Activated CD4-positive, alpha-beta T cell treated with anti-CD3 and anti-CD28 coated beads for 36 hours (primary cell): ENCODE data around the gene GLRA3. TPM values are rescaled to one million over a fixed set of nuclear protein-coding genes. Genes with fewer than 3 reads are reported as not detected.
"Not testable (repeated sequence)": the region's sequence is repeated elsewhere in the genome, so short reads cannot be mapped to it uniquely, and the experiment has no call there.

Source experiments
- ATAC-seq: fragments of 200-7000 bp; cut with Tn5 transposase; one replicate; pipeline ENCODE4 v1.10.0; 2021; ENCODE audit warnings: mild to moderate bottlenecking, moderate library complexity
- CTCF ChIA-PET: fragments of 350-600 bp; sonication (Branson Sonifier 250); formaldehyde crosslinking; loops from one replicate; lab custom pipeline; 2021; ENCODE audit warnings: antibody characterized with exemption; lab: Charles Lee
- POLR2A ChIA-PET: fragments of 350-600 bp; sonication (Branson Sonifier 250); formaldehyde crosslinking; loops from one replicate; lab custom pipeline; 2021; ENCODE audit warnings: antibody characterized with exemption, inconsistent platforms; lab: Charles Lee
- DNase-seq: peaks from one replicate; pipeline ENCODE4 v3.0.0-alpha.2; 2020
- H3K27ac Mint-ChIP-seq: one replicate; pipeline ENCODE4 v1.8.0; 2021; ENCODE audit warnings: mixed read lengths
- H3K27me3 Mint-ChIP-seq: one replicate; pipeline ENCODE4 v1.8.0; 2021; ENCODE audit warnings: mixed read lengths
- H3K36me3 Mint-ChIP-seq: one replicate; pipeline ENCODE4 v1.8.0; 2021; ENCODE audit warnings: low read depth, mixed read lengths
- H3K4me1 Mint-ChIP-seq: one replicate; pipeline ENCODE4 v1.8.0; 2021; ENCODE audit warnings: mixed read lengths
- H3K4me3 Mint-ChIP-seq: one replicate; pipeline ENCODE4 v1.8.0; 2021; ENCODE audit warnings: mild to moderate bottlenecking, moderate library complexity, mixed read lengths
- H3K9me3 Mint-ChIP-seq: one replicate; pipeline ENCODE4 v1.8.0; 2021; ENCODE audit warnings: low read depth, mixed read lengths
- intact Hi-C, 2 experiments: fragments of 100-400 bp; cut with DNase I in 1 of 2; cut with micrococcal nuclease in 1 of 2; formaldehyde crosslinking; loops; one replicate each; pipeline versions ENCODE4 v1.14.2 to v1.15.1; 2022 to 2024; cut with DNase I, micrococcal nuclease
- total RNA-seq, 2 experiments: library from RNA; stranded (reverse); gene quantifications; one replicate each; pipeline ENCODE4 v1.2.3, GENCODE V29; 2021

GLRA3 gene
- not detected for total RNA-seq

DNA sequence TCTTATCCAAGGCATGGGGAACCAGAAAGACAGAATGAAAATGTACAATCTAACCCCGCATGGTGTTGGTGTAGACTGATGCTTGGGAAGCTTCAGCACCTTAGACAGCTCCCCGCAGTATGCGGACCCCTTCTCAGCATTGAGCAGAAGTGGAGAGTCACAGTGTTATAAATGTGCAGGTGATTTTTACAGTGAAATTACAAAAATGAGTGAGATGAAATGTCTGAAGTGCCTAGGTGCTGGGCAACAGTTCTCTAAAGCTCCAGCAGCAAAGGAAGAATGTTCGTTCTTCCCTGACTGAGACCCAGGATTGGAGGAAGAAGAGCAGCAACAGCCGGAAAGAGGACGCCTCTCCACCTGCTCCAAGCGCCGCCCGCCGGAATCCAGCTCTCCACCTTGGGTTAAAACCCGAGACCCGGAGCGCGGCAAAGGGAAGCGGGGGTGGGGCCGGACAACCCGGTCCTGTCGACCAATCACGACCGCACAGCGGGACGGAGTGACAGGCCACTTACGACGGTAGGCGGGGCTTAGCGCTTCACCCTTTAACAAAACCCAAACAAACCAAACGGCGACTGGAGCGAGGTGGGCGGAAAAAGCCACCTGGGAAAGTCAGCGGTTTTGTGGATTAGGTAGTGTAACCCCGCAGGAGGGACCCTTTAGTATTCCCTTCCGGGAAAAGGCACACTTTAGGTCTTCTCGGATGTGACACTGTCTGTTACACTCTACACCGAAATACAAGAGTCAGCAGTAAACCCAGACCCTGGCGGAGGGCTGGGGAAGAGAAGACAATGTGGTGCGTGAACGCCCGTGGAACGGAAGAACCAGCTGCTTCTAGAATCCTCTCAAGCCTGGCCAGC lies at the start of gene GLRA3:
GLRA3 (minus strand) TSS at position 403 of the 857 bp plus-strand sequence. CDS start 436 bp downstream, outside the sequence.
- CTCF ChIA-PET, result no interaction called here
- peaks cover 5% of the 10 kb centered on the region for H3K4me1 Mint-ChIP-seq
- intact Hi-C loops, result no loop called here
- H3K36me3 Mint-ChIP-seq, result peaks cover 4% of the 10 kb centered on the region
- peak; percentile 33 for DNase-seq
- H3K9me3 Mint-ChIP-seq, result peaks cover 2% of the 10 kb centered on the region
- POLR2A ChIA-PET, result no interaction called here
- peak; percentile 36 for ATAC-seq
- H3K27ac Mint-ChIP-seq, result no peak within 1 kb of the TSS
- H3K27me3 Mint-ChIP-seq, result peaks cover 15% of the 10 kb centered on the region
- no peak within 1 kb of the TSS for H3K4me3 Mint-ChIP-seq

DNA sequence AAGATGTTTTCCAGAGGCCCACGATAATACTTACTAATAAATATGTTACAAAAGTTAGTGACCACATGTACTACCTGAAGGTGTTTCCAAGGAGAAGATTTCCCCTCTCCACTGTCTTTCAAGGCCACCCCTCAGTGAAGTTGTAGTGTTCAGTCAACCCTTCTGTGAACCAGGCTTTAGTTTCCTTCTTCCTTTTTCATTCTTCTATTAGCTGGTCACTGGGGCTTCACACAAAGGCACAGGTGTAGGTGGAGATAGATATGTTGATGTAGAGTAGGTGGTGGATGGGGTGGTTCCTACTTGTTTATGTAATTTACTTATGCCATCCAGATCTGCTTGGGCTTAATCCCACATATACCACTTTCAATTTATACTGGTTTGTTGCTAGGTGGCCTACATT lies 45.9 kb upstream of the GLRA3 start:
- ChIA-PET CTCF (interaction anchor here (1.0 kb wide), 1 partner anchor 10 kb away, joined by 3 read pairs; no protein-coding TSS in a partner anchor), POLR2A (no interaction called here)
- Mint-ChIP-seq H3K9me3 (no peaks in the 10 kb centered on the region), H3K36me3 (no peaks in the 10 kb centered on the region), H3K27ac (no peak overlapping the region), H3K4me1 (no peaks in the 10 kb centered on the region), H3K4me3 (no peak overlapping the region), H3K27me3 (no peaks in the 10 kb centered on the region)
- no peak for ATAC-seq
- DNase-seq, result no peak
- intact Hi-C loops, result loop anchor here in 1 of 2 experiments (10.0 kb wide), 1 partner anchor 1020 kb away; no protein-coding TSS in a partner anchor

- Mint-ChIP-seq H3K27me3 (no peaks in the 10 kb centered on the region), H3K36me3 (no peaks in the 10 kb centered on the region), H3K4me3 (no peak overlapping the region), H3K4me1 (no peaks in the 10 kb centered on the region), H3K9me3 (no peaks in the 10 kb centered on the region), H3K27ac (no peak overlapping the region)
- ATAC-seq, result no peak
- no peak for DNase-seq
- ChIA-PET CTCF (interaction anchor here (1.0 kb wide), 1 partner anchor 11 kb away, joined by 3 read pairs; no protein-coding TSS in a partner anchor), POLR2A (no interaction called here)
- intact Hi-C loops, result loop anchor here in 1 of 2 experiments (2.0 to 10.0 kb wide), 2 partner anchors 663 to 1021 kb away; no protein-coding TSS in a partner anchor
Measured at GRCh38 chr4:174873931-174874330, 44.9 kb upstream of the GLRA3 start.

DNA sequence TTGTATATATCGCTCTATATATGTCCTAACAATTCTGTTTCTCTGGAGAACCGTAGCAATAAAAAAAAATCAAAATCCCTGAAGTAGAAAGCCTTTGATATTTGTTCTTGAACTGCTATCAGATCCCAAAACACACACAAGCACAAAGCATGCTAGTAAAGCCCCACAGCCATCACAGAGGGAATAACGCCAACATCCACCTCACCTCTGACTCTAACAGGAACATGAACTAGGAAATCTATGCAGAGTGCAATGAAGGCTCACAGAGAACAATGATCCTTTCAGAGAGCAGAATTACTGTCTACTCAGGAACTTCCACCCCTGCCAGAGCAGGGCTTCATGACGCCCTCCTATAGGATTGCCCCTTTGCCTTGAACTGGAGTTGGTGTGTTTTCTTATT lies 44.1 kb upstream of the GLRA3 start:
- DNase-seq, H3K4me3 Mint-ChIP-seq, ATAC-seq, H3K9me3 Mint-ChIP-seq, CTCF ChIA-PET, H3K27ac Mint-ChIP-seq, H3K36me3 Mint-ChIP-seq, POLR2A ChIA-PET, H3K27me3 Mint-ChIP-seq, H3K4me1 Mint-ChIP-seq: not testable (repeated sequence)
- intact Hi-C loops, result loop anchor here in 1 of 2 experiments (2.0 to 10.0 kb wide), 2 partner anchors 664 to 1022 kb away; no protein-coding TSS in a partner anchor

GRCh38 chr4:174871407-174871806 lies 42.4 kb upstream of the GLRA3 start:
- CTCF ChIA-PET, result no interaction called here

GRCh38 chr4:174870311-174870710 lies 41.3 kb upstream of the GLRA3 start:
- ATAC-seq (no peak), DNase-seq (no peak)
- intact Hi-C loops, result loop anchor here in 1 of 2 experiments (10.0 kb wide), 1 partner anchor 1024 kb away; no protein-coding TSS in a partner anchor
- H3K4me3 Mint-ChIP-seq, result no peak overlapping the region
- no peaks in the 10 kb centered on the region for H3K27me3 Mint-ChIP-seq
- POLR2A ChIA-PET, result no interaction called here
- H3K9me3 Mint-ChIP-seq, result peaks cover 2% of the 10 kb centered on the region
- H3K4me1 Mint-ChIP-seq, result no peaks in the 10 kb centered on the region
- CTCF ChIA-PET, result no interaction called here
- no peak overlapping the region for H3K27ac Mint-ChIP-seq
- H3K36me3 Mint-ChIP-seq, result no peaks in the 10 kb centered on the region

More at GRCh38 chr4:174871407-174871806, 42.4 kb upstream of the GLRA3 start:
- Mint-ChIP-seq H3K27me3 (no peaks in the 10 kb centered on the region), H3K27ac (no peak overlapping the region), H3K4me3 (no peak overlapping the region), H3K36me3 (no peaks in the 10 kb centered on the region), H3K4me1 (no peaks in the 10 kb centered on the region), H3K9me3 (peaks cover 2% of the 10 kb centered on the region)
- POLR2A ChIA-PET, result no interaction called here
- intact Hi-C loops, result loop anchor here in 1 of 2 experiments (10.0 kb wide), 1 partner anchor 1023 kb away; no protein-coding TSS in a partner anchor
- no peak for ATAC-seq
- no peak for DNase-seq

GRCh38 chr4:174869339-174869738 lies 40.3 kb upstream of the GLRA3 start:
- Mint-ChIP-seq H3K27ac (no peak overlapping the region), H3K4me3 (no peak overlapping the region), H3K36me3 (no peaks in the 10 kb centered on the region), H3K4me1 (no peaks in the 10 kb centered on the region), H3K27me3 (no peaks in the 10 kb centered on the region), H3K9me3 (peaks cover 4% of the 10 kb centered on the region)
- intact Hi-C loops, result no loop called here
- POLR2A ChIA-PET, result no interaction called here
- ATAC-seq (no peak), DNase-seq (no peak)
- CTCF ChIA-PET, result no interaction called here

GRCh38 chr4:174867903-174868302 lies 38.9 kb upstream of the GLRA3 start:
- no peaks in the 10 kb centered on the region for H3K36me3 Mint-ChIP-seq
- ATAC-seq, result no peak
- DNase-seq, result no peak
- H3K9me3 Mint-ChIP-seq, result peaks cover 4% of the 10 kb centered on the region
- H3K4me3 Mint-ChIP-seq, result no peak overlapping the region
- ChIA-PET CTCF (no interaction called here), POLR2A (no interaction called here)
- intact Hi-C loops, result no loop called here
- H3K27ac Mint-ChIP-seq, result no peak overlapping the region
- H3K4me1 Mint-ChIP-seq, result no peaks in the 10 kb centered on the region
- no peaks in the 10 kb centered on the region for H3K27me3 Mint-ChIP-seq

DNA sequence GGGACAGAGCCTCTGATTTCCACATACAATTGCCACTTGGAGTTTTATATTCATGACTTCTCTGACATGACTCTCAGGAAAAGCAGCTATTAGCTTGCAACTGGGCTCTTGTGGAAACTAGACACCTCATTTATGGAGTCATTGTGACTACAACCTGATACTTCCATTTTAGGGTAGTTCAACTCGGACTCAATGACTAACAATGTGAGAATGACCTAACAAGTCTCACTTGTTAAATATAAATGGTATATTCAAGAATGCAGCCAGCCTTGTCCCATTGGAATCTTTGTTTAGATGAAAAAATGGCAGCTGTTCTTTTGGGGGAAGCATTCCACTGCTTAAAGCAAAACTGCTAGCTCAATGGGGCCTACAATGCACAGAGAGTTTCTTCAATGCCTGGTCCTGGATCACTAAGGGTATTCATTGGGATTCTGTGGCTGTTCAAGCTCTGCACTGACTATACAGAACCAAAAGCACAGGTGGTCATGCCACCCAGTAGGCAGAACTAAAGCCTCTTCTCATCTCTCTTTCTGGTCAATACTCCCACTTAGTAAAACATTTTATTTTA lies 36.5 kb upstream of the GLRA3 start:
- no peaks in the 10 kb centered on the region for H3K27me3 Mint-ChIP-seq
- DNase-seq (no peak), ATAC-seq (no peak)
- ChIA-PET POLR2A (no interaction called here), CTCF (interaction anchor here (0.6 kb wide), 1 partner anchor 1339 kb away, joined by 3 read pairs; no protein-coding TSS in a partner anchor)
- no peak overlapping the region for H3K4me3 Mint-ChIP-seq
- H3K4me1 Mint-ChIP-seq, result no peaks in the 10 kb centered on the region
- no peaks in the 10 kb centered on the region for H3K36me3 Mint-ChIP-seq
- peaks cover 4% of the 10 kb centered on the region for H3K9me3 Mint-ChIP-seq
- intact Hi-C loops, result no loop called here
- H3K27ac Mint-ChIP-seq, result no peak overlapping the region

DNA sequence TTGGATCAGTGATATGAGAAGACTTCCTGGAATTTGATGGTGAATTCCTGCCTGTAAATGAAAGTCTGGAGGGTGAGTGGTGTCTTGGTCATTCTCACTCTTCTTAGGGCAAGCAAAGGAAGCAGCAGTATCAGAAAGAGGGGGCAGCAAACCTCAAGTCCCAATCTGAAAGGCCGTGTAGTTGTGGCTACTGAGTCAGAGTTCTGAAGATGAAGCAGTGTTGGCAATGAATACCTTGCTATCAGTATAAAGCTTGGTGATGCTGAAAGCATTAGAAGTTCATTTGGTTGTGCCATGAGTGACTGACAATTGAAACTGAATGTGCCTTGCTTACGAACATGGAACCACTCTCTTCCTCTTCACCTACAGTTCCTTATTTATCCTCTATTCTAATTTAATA lies 35.0 kb upstream of the GLRA3 start:
- Mint-ChIP-seq H3K27ac (no peak overlapping the region), H3K36me3 (no peaks in the 10 kb centered on the region), H3K9me3 (peaks cover 4% of the 10 kb centered on the region), H3K4me3 (no peak overlapping the region), H3K4me1 (no peaks in the 10 kb centered on the region), H3K27me3 (no peaks in the 10 kb centered on the region)
- CTCF ChIA-PET, result no interaction called here
- POLR2A ChIA-PET, result no interaction called here
- intact Hi-C loops, result no loop called here
- DNase-seq (no peak), ATAC-seq (no peak)

- no peak overlapping the region for H3K4me3 Mint-ChIP-seq
- intact Hi-C loops, result no loop called here
- no peaks in the 10 kb centered on the region for H3K27me3 Mint-ChIP-seq
- no peak overlapping the region for H3K27ac Mint-ChIP-seq
- H3K36me3 Mint-ChIP-seq, result no peaks in the 10 kb centered on the region
- CTCF ChIA-PET, result no interaction called here
- POLR2A ChIA-PET, result no interaction called here
- DNase-seq (no peak), ATAC-seq (no peak)
- no peaks in the 10 kb centered on the region for H3K4me1 Mint-ChIP-seq
- peaks cover 4% of the 10 kb centered on the region for H3K9me3 Mint-ChIP-seq
Measured at GRCh38 chr4:174860588-174860987, 31.5 kb upstream of the GLRA3 start.
